Tibial nerve (tissue), 4 donors: Measurements from ENCODE around the gene POSTN. TPM values are rescaled to one million over a fixed set of nuclear protein-coding genes. Genes with fewer than 3 reads are reported as not detected.

Source experiments
- DNase-seq, 2 donors: peaks; one replicate each; pipeline ENCODE4 v3.0.0-alpha.2; 2019; ENCODE audit warnings: low spot score in 2 of 2
- H3K27ac ChIP-seq, 4 donors: fragments of 200-600 bp; sonication (generic) in 3 of 4; one replicate each; pipeline ENCODE4 v1.5.1; 2017 to 2019; ENCODE audit warnings: mild to moderate bottlenecking in 1 of 4
- H3K27me3 ChIP-seq, 2 donors: fragments of 200-600 bp; sonication (generic) in 1 of 2; one replicate each; pipeline versions ENCODE4 v1.5.1 to v1.6.0; 2017 to 2019
- H3K36me3 ChIP-seq, 3 donors: fragments of 200-600 bp; sonication (generic); one replicate each; pipeline ENCODE4 v1.5.1; 2018 to 2019
- H3K4me1 ChIP-seq, 4 donors: fragments of 200-600 bp; sonication (generic) in 3 of 4; one replicate each; pipeline ENCODE4 v1.5.1; 2017 to 2019
- H3K4me3 ChIP-seq, 4 donors: fragments of 200-600 bp; sonication (generic) in 3 of 4; one replicate each; pipeline ENCODE4 v1.5.1; 2017 to 2019; ENCODE audit warnings: mild to moderate bottlenecking in 1 of 4, moderate library complexity in 1 of 4
- H3K9me3 ChIP-seq, 4 donors: fragments of 200-600 bp; sonication (generic) in 3 of 4; one replicate each; pipeline ENCODE4 v1.5.1; 2017 to 2019
- EP300 ChIP-seq, 2 donors: sonication (generic); formaldehyde crosslinking; IDR thresholded peaks; one replicate each; pipeline ENCODE4 v1.6.1; 2017; ENCODE audit warnings: antibody characterized with exemption in 2 of 2, mild to moderate bottlenecking in 1 of 2
- POLR2A ChIP-seq, 2 donors: fragments of 450-650 bp; IDR thresholded peaks; one replicate each; pipeline ENCODE4 v1.6.1; 2017; ENCODE audit warnings: antibody characterized with exemption in 2 of 2, mild to moderate bottlenecking in 2 of 2, moderate library complexity in 2 of 2
- WGBS, 2 donors: methylation state at CpG; one replicate each; pipeline ENCODE4 v1.1.5; 2018; 5-methylcytosine and 5-hydroxymethylcytosine counted together
- total RNA-seq, 4 donors: library from RNA; depleted of rRNA; stranded (reverse); fragments of >200 nt; gene quantifications; one replicate each; pipeline ENCODE4 v1.1.0, GENCODE V29; 2016
- TF ChIP-seq, protein P1 (sequence below), 5 experiments: fragments of 200-600 bp in 3 of 5; fragments of 450-650 bp in 2 of 5; sonication (generic) in 3 of 5; IDR thresholded peaks; one replicate each; pipeline ENCODE4 v1.5.1; 2016 to 2019; ENCODE audit warnings: antibody characterized with exemption in 5 of 5, mild to moderate bottlenecking in 3 of 5, moderate library complexity in 2 of 5

POSTN gene
- total RNA-seq, 4 donors from 2014 or later: 33.7 to 152 (median 70.7) TPM

DNA sequence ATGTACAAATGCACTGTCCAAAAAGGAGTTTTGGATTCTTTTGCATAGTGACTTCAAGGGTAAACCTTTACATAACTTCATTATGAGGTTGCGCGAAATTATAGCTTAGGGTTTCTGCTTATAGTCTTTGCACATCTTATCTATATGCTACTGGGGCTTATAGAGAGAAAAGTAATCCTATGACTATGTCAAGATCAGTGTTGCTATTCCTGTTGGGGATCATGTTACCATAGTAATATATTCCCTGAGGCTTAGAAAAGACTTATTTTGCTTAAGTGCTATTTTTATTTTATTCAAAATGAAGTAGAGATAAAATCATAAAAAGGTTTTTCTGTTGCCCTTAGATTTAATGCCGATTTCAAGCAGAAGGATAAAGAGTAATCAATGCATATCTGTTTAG is 14.7 kb upstream of the POSTN start:
- Histone ChIP-seq H3K4me3 (no peak overlapping the region), H3K27ac (no peak overlapping the region), H3K36me3 (no peaks in the 10 kb centered on the region), H3K9me3 (no peaks in the 10 kb centered on the region), H3K27me3 (no peaks in the 10 kb centered on the region), H3K4me1 (no peaks in the 10 kb centered on the region)
- WGBS, 2 donors: 75 to 78% methylated on average over 3 of the region's 3 CpGs
- no peak for TF ChIP-seq POLR2A (IDR thresholded peaks at IDR 0.05)
- TF ChIP-seq, protein P1, sequence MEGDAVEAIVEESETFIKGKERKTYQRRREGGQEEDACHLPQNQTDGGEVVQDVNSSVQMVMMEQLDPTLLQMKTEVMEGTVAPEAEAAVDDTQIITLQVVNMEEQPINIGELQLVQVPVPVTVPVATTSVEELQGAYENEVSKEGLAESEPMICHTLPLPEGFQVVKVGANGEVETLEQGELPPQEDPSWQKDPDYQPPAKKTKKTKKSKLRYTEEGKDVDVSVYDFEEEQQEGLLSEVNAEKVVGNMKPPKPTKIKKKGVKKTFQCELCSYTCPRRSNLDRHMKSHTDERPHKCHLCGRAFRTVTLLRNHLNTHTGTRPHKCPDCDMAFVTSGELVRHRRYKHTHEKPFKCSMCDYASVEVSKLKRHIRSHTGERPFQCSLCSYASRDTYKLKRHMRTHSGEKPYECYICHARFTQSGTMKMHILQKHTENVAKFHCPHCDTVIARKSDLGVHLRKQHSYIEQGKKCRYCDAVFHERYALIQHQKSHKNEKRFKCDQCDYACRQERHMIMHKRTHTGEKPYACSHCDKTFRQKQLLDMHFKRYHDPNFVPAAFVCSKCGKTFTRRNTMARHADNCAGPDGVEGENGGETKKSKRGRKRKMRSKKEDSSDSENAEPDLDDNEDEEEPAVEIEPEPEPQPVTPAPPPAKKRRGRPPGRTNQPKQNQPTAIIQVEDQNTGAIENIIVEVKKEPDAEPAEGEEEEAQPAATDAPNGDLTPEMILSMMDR (IDR thresholded peaks at IDR 0.05): no peak
- TF ChIP-seq EP300 (IDR thresholded peaks at IDR 0.05): no peak
- no peak for DNase-seq

DNA sequence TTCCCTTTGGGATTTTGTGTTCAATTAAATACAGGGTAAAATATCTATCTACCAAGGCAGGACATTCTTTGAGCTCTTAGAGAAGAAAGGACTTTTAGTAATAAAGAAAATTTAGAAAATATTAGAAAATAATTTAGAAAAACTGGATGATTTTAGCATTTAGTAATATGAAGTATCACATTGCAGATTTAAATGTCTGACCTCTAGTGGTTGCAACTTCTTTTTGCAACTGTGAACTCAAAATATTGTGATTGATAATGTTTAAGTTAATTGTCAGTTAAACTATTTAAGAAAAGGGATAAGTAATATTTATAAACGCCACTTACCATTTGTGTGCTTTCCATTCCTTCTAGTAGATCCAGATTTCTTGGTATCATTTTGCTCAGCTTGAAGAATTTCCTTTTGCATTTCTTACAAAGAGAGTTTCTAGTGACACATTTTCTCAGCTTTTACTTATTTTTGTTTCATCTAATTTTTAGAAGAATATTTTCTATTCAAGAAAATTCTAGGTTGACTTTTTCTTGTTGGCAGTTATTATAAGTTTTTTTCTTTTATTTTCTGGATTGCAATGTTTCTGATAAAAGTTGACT is 10.3 kb upstream of the POSTN start:
- H3K4me1 ChIP-seq: no peaks in the 10 kb centered on the region
- H3K4me3 ChIP-seq: no peak overlapping the region
- H3K27ac ChIP-seq: no peak overlapping the region
- no peaks in the 10 kb centered on the region for H3K9me3 ChIP-seq
- no peaks in the 10 kb centered on the region for H3K27me3 ChIP-seq
- 83 to 92% methylated on average over 1 of the region's 1 CpG for WGBS, 2 donors
- no peaks in the 10 kb centered on the region for H3K36me3 ChIP-seq
- TF ChIP-seq, protein P1 (IDR thresholded peaks at IDR 0.05): peak in 3 of 5 experiments; percentile 7 to 33 (median 9)
- no peak for TF ChIP-seq EP300 (IDR thresholded peaks at IDR 0.05)
- DNase-seq: no peak

DNA sequence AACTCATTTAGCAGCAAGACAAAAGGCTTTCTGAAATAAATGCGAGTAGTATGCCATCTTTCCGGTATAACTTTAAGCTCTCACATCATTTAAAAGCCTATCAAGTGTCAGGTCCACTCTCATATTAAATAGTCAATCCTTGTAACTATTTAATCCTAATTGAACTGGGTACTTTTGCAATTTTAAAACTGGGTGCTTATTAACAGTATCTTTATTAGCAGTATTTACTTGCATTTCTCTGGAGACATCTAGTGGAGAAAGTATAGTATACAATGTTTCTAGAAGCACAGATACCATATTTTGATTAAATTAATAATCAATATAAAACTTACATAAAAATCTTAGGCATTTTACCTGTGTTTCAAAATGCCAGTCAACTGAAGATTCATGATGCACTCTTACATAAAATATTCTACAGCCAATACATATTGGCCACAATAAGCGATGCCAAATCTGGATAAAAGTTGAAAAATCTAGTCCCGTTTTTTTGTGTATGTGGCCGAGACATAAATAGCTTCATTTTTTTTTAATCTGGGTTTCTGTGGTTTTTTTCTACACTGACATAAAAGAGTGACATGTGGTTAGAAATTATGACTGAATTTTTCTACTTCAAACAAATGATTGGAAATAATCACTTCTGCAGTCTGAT is 4.3 kb upstream of the POSTN start:
- peaks cover 0 to 12% (median 0%) of the 10 kb centered on the region in 4 donors for H3K4me1 ChIP-seq
- H3K36me3 ChIP-seq: no peaks in the 10 kb centered on the region
- TF ChIP-seq, protein P1 (IDR thresholded peaks at IDR 0.05): peak; percentile 29 to 59 (median 43)
- TF ChIP-seq POLR2A (IDR thresholded peaks at IDR 0.05) (no peak), EP300 (IDR thresholded peaks at IDR 0.05) (no peak)
- 50% methylated on average over 5 of the region's 5 CpGs for WGBS, 2 donors
- no peaks in the 10 kb centered on the region for H3K9me3 ChIP-seq
- no peak overlapping the region for H3K4me3 ChIP-seq
- H3K27ac ChIP-seq: no peak overlapping the region
- no peaks in the 10 kb centered on the region for H3K27me3 ChIP-seq
- DNase-seq: no peak

DNA sequence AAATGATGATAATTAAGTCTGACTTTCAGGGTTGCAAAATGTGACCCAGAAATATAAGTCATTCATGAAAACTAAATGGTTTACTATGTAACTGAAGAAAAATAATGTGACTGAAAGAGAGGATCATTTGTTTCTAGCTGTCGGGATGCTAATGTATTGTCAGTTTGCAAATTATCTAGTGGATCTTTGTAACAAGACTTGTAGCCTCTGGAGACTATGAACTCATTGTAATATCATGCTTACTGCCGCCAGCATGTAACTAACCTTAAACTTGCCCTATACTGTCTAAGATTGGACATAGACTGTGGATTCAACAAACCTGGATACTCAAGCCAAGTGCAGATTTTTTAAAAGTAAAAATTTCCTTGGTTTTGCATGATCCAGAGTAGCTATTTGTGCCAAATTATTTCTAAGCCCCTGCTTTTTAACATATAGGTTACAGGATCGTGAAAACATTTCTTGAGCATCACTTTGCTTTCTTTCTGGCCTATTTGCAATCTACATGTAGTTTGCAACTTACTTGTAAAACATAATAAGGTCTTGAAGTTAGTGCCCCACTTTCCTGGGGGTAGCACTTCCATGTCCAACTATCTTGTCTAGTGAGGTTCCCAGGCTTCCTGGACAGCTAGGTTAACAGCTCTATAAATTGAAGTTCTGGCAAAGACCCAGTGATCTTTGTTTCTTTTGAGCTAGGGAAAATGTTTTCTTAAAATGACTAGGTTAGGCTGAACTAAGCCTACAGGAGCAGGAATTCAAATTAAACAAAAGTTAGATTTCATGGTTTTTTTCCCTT is 3.3 kb upstream of the POSTN start:
- Histone ChIP-seq H3K9me3 (no peaks in the 10 kb centered on the region), H3K36me3 (no peaks in the 10 kb centered on the region), H3K27ac (no peak overlapping the region), H3K4me3 (no peak overlapping the region), H3K4me1 (peaks cover 0 to 13% (median 0%) of the 10 kb centered on the region in 4 donors), H3K27me3 (no peaks in the 10 kb centered on the region)
- TF ChIP-seq, protein P1 (IDR thresholded peaks at IDR 0.05): no peak
- DNase-seq: no peak
- WGBS, 2 donors: 35 to 42% methylated on average over 3 of the region's 3 CpGs

DNA sequence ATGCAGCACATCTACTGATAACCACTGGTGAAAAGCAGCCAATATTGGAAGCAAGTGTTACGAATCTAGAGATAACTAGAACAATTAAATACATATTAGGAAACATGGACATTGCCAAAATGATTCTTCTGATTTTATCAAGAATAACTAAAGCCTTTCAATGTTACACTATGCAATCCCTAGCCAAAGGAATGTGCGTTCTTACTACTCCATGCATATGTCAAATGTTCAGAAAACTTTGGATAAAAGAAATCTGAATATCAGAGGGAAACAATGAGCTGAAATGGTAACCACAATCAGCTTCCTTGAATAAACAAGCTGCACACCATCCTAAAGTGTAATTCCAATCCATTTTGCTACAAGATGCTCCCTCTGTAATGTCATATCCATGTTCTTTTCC is 951 bp upstream of the POSTN start:
- Histone ChIP-seq H3K9me3 (no peaks in the 10 kb centered on the region), H3K36me3 (no peaks in the 10 kb centered on the region), H3K4me3 (no peak overlapping the region), H3K27me3 (no peaks in the 10 kb centered on the region), H3K27ac (no peak overlapping the region), H3K4me1 (peaks cover 0 to 13% (median 0%) of the 10 kb centered on the region in 4 donors)
- WGBS, 2 donors: 66 to 72% methylated on average over 2 of the region's 2 CpGs
- no peak for TF ChIP-seq POLR2A (IDR thresholded peaks at IDR 0.05)
- TF ChIP-seq, protein P1 (IDR thresholded peaks at IDR 0.05): no peak
- no peak for DNase-seq
